GM21390 (cell line): Measurements from ENCODE around the gene TRPC5OS.

Experiments used
- ATAC-seq: cut with Tn5 transposase; IDR thresholded peaks from one replicate; pipeline ENCODE4 v1.9.1; 2021; ENCODE audit not compliant: unreplicated experiment

TRPC5OS gene

GRCh38 chrX:111875881-111876280 lies at the start of gene TRPC5OS:
Gene TRPC5OS, plus strand, starts transcription at chrX:111876181. Its CDS starts 25,669 bp downstream, at chrX:111901850.
- no peak for ATAC-seq

DNA sequence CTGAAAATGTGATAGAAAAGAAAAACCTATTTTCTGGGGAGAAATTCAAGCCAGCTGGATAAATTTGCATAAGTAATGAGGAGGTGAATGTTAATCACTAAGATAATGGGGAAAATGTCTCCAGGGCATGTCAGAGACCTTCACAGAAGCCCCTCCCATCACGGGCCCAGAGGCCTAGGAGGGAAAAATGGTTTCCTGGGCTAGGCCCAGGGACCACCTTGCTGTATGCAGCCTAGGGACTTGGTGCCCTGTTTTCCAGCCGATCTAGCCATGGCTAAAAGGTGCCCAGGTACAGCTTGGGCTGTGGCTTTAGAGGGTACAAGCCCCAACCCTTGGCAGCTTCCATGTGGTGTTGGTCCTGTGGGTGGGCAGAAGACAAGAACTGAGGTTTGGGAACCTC lies 46.6 kb upstream of the TRPC5OS start:
- no peak for ATAC-seq

- ATAC-seq: no peak
These were observed 45.4 kb upstream of the TRPC5OS start for GRCh38 chrX:111830571-111830970.

DNA sequence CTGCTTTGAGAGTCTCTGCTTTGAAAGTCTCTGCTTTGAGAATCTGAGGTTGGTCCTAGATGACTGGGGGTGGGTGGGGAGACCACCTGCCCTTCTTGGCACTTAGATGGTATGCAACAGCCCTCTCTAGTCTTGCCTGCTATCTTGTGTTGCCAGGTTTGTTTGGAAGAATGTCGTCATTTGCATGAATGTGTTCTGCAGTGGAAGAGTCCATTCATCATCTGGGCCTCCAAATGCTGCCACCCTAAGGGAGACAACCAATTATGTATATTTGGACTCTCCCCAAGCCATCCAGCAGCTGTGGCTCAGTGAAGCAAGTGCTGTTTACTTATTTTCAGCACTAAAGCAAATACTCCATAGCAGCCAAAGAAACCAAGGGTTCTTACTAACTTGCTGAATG lies 44.6 kb upstream of the TRPC5OS start:
- ATAC-seq: no peak

GRCh38 chrX:111837197-111837596 lies 38.8 kb upstream of the TRPC5OS start:
- no peak for ATAC-seq

GRCh38 chrX:111847491-111848133 lies 28.4 kb upstream of the TRPC5OS start:
- no peak for ATAC-seq

DNA sequence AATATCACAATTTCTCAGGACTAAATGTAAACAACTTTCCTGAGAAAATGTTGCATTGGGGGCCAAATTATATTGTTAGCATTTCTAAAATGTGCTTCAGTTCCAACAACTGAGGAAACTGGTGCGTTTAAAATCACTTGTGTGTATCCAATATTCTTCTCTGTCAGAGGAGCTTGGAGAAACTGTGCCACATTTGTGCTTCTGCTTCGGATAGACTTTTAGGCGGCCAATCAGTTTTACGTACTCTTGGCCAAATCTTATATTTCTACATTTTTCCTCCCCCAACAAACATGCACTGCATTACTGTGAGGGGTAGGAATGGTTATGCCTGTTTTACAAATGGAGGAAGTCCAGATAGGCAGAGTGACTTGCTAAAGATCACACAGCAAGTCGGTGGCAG lies 27.4 kb upstream of the TRPC5OS start:
- ATAC-seq: no peak

DNA sequence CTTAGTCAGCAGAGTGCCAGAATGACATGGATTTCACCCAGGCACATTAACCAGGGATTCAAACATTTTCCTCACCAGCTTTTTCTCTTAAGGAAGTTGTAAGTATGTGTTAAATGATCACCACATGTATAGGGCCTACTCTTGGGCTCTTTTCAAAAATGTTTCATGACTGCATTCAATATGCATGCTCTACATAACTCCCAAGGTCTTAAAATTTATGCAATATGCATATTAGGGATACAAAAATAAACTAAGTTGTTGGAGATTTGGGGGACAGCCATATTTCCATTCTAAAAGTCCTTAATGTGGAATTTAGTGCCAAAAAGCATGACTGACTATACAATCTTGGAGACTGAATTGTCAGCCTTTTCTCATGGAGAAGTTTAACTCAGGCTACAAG lies 25.0 kb upstream of the TRPC5OS start:
- no peak for ATAC-seq

DNA sequence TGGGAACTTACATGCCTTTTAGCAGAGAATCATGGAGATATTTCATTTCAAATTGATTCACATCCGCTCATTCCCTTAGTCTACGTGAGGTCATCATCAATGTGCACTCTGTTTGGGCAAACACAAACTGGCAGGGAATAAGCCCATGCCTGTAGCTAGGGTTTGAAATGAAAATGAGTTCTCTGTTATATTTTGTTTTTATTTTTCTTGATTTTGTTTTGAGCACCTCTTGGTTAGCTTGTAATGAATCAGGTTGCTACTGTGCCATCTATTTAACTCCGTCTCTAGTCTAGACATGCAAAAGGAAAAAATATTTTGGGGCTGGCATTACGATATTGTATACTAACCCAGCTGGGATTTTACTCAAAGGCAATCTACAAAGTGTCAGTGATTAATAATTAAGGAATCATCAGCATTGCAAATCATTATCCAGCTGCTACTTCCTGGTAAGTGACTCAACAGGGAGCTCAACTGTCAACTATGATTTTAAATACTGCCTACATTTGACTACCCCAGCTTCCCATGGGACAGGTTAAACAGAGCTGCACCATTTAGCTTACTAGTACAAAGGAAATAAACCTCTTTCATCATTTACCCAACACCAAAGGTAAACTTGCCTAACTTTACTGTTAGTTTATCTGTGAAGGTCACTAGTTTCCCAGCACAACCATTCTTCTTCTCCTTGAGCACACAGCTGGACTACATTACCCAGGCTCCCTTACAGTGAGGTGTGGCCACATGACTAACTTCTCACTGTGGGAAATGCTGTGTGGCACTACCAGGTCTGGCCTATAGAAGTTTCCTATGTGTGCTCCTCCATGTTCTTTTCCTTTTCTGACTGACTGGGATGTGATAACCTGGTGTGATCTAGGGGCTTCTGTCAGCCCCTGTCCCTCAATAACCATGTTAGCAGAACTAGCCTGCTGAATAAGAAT lies 21.2 kb upstream of the TRPC5OS start:
- ATAC-seq: no peak

DNA sequence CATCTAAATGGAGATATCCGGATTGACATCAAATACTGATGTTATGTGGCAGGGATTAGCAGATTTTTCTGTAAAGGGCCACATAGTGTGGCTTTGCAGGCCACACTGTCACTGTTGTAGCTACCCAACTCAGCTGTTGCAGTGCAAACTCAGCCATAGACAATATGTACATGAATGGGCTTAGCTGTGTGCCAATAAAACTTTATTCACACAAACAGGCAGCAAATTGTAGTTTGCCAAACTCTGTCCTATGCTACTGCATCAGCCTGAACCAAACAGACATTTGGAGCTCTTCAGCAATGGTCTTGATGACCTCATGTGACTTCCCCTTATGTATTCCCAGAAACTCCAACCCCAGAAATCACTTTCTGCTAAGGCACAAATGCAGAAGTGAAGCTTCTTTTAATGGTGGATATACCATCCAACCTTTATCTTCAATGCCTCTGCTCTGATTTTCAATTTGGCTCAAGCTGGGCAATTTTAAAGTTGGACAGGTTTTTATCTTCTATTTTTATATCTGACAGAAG lies 18.4 kb upstream of the TRPC5OS start:
- no peak for ATAC-seq

DNA sequence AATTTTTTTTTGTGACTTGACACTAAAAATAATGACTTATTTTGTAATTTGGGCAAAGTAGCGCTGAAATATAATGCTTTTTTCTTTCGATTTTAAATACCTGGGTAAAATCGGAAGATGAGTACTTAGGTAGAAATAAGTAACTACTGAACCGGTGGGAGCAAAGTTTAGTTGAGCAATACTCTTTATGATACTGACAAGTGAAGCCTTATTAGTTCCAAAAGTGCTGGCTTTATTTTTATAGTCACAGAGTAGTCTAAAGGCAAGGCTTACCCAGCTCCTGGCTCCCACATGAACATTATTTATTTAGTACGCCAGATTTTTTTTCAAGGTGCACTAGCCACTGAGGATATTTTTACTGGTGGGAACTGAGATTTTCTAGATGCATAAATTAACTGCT lies 14.4 kb upstream of the TRPC5OS start:
- ATAC-seq: no peak

- ATAC-seq: no peak
These were observed 8.7 kb upstream of the TRPC5OS start for GRCh38 chrX:111867236-111867635.

GRCh38 chrX:111868726-111869638 lies 7.0 kb upstream of the TRPC5OS start:
- ATAC-seq: peak; percentile 53

GRCh38 chrX:111869639-111870034 lies 6.3 kb upstream of the TRPC5OS start:
- ATAC-seq: peak; percentile 88

- ATAC-seq: no peak
These were observed 1.7 kb upstream of the TRPC5OS start for GRCh38 chrX:111874241-111874640.

- no peak for ATAC-seq
These were observed 665 bp downstream of the TRPC5OS start for GRCh38 chrX:111876646-111877045.

DNA sequence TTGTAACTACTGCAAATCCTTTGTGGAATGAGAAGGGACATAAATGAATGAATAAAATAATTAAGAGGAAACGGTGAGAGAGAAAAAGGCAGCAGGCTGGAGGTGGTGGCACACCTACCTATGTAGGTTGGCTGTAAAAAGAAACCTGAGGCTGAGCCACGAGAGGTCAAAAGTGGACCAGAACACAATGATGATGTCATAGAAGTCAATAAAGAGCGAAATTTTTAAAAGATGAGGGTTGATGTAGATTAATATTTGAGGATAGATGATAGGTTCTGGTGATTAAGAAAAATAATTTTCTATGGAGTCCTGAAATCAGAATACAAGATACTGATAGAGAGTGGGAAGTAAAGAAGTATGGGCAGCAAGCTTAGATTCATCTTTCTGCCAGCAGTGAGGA lies 1.7 kb downstream of the TRPC5OS start:
- no peak for ATAC-seq

DNA sequence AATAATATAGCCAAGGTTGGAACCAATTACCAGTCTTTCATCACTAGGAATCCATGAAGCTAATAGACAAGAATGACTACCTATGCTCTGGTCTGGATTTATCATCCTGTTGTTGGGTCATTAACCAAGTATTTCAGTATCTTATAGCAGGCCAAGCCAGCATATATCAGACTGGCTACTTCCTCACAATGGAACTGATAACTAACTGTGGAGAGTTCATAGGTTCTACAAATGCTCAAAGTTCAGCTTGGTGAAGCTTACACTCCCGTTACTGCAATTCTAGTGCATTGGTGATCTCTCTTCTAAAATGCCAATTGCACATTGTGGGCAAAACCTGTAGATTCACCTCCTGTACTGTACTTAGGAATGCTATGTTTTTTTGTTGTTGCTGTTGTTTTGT lies 4.8 kb downstream of the TRPC5OS start:
- ATAC-seq: no peak

- ATAC-seq: no peak
These were observed 5.7 kb downstream of the TRPC5OS start for GRCh38 chrX:111881715-111882114.

- no peak for ATAC-seq
These were observed 10.7 kb downstream of the TRPC5OS start for GRCh38 chrX:111886678-111887077.

- no peak for ATAC-seq
These were observed 12.6 kb downstream of the TRPC5OS start for GRCh38 chrX:111888600-111888999.
